SK-N-SH treated with all-trans-retinoic acid at 6 μM for 48 hours (cell line): Measurements from ENCODE around the gene DPP10.

Experiments
- ATAC-seq: fragments of 200-7000 bp; cut with Tn5 transposase; 3 replicates; pipeline ENCODE4 v1.9.1; 2020; ENCODE audit warnings: mild to moderate bottlenecking, moderate library complexity
- ARNTL ChIP-seq: fragments of 450-650 bp; formaldehyde crosslinking; IDR thresholded peaks from 2 replicates; pipeline ENCODE4 v1.5.0; 2020; ENCODE audit warnings: low read depth, mild to moderate bottlenecking, moderate library complexity, borderline replicate concordance
- BACH2 ChIP-seq: fragments of 250-450 bp; sonication (Bioruptor Pico); IDR thresholded peaks from 2 replicates; pipeline ENCODE4 v1.9.0; 2021; ENCODE audit warnings: mild to moderate bottlenecking, borderline replicate concordance
- CSDC2 ChIP-seq: fragments of 250-450 bp; sonication (Bioruptor Pico); IDR thresholded peaks from 2 replicates; pipeline ENCODE4 v1.5.0; 2020; ENCODE audit warnings: mild to moderate bottlenecking, moderate library complexity
- OSR1 ChIP-seq: fragments of 250-450 bp; sonication (Bioruptor Pico); IDR thresholded peaks from 2 replicates; pipeline ENCODE4 v1.8.0; 2022; ENCODE audit warnings: moderate library complexity, mild to moderate bottlenecking, inconsistent platforms
- RARB ChIP-seq: fragments of 250-450 bp; sonication (Bioruptor Pico); IDR thresholded peaks from 2 replicates; pipeline ENCODE4 v1.8.0; 2021; ENCODE audit warnings: mild to moderate bottlenecking, moderate library complexity
- SNAI2 ChIP-seq: fragments of 250-450 bp; sonication (Bioruptor Pico); IDR thresholded peaks from 2 replicates; pipeline ENCODE4 v1.5.0; 2020; ENCODE audit warnings: mild to moderate bottlenecking, moderate library complexity
- TCF4 ChIP-seq: fragments of 250-450 bp; sonication (Bioruptor Pico); IDR thresholded peaks from 2 replicates; pipeline ENCODE4 v1.8.0; 2021; ENCODE audit warnings: mild to moderate bottlenecking, moderate library complexity, borderline replicate concordance
- TOX ChIP-seq: fragments of 250-450 bp; sonication (Bioruptor Pico); IDR thresholded peaks from 2 replicates; pipeline ENCODE4 v1.8.0; 2021; ENCODE audit warnings: mild to moderate bottlenecking, moderate library complexity, borderline replicate concordance
- ZC3H10 ChIP-seq: fragments of 250-450 bp; sonication (Bioruptor Pico); IDR thresholded peaks from 2 replicates; pipeline ENCODE4 v1.5.1; 2021; ENCODE audit warnings: mild to moderate bottlenecking, moderate library complexity
- ZFP3 ChIP-seq: fragments of 250-450 bp; sonication (Bioruptor Pico); IDR thresholded peaks from 2 replicates; pipeline ENCODE4 v1.5.0; 2020; ENCODE audit warnings: mild to moderate bottlenecking, moderate library complexity
- ZFP30 ChIP-seq: fragments of 450-650 bp; formaldehyde crosslinking; IDR thresholded peaks from 2 replicates; pipeline ENCODE4 v1.5.0; 2022; ENCODE audit warnings: mild to moderate bottlenecking, moderate library complexity
- ZNF565 ChIP-seq: fragments of 450-650 bp; formaldehyde crosslinking; conservative IDR thresholded peaks from 2 replicates; pipeline ENCODE4 v1.5.0; 2020; ENCODE audit warnings: low read depth, mild to moderate bottlenecking, moderate library complexity
- ZNF70 ChIP-seq: fragments of 450-650 bp; formaldehyde crosslinking; IDR thresholded peaks from 2 replicates; pipeline ENCODE4 v1.5.0; 2020; ENCODE audit warnings: mild to moderate bottlenecking, moderate library complexity
- ZNF8 ChIP-seq: fragments of 450-650 bp; formaldehyde crosslinking; IDR thresholded peaks from 2 replicates; pipeline ENCODE4 v1.5.0; 2020; ENCODE audit warnings: mild to moderate bottlenecking, moderate library complexity
- TF ChIP-seq, protein P1 (sequence below): fragments of 250-450 bp; sonication (Bioruptor Pico); IDR thresholded peaks from 2 replicates; pipeline ENCODE4 v1.5.1; 2020; ENCODE audit warnings: low read depth, mild to moderate bottlenecking, moderate library complexity
- TF ChIP-seq, protein P2 (sequence below): fragments of 250-450 bp; sonication (Bioruptor Pico); IDR thresholded peaks from 2 replicates; pipeline ENCODE4 v1.5.1; 2021; ENCODE audit warnings: mild to moderate bottlenecking, moderate library complexity
- TF ChIP-seq, protein P3 (sequence below): fragments of 250-450 bp; sonication (Bioruptor Pico); IDR thresholded peaks from 2 replicates; pipeline ENCODE4 v1.5.0; 2020; ENCODE audit warnings: mild to moderate bottlenecking, moderate library complexity
- TF ChIP-seq, protein P4 (sequence below): fragments of 250-450 bp; sonication (Bioruptor Pico); IDR thresholded peaks from 2 replicates; pipeline ENCODE4 v1.8.0; 2021; ENCODE audit warnings: low read depth, mild to moderate bottlenecking, moderate library complexity, borderline replicate concordance

The DPP10 gene

GRCh38 chr2:114784046-114784445, 341.6 kb downstream of the DPP10 start:
- no peak for TF ChIP-seq ZC3H10 (CRISPR knock-in tag)
- TF ChIP-seq, protein P1, sequence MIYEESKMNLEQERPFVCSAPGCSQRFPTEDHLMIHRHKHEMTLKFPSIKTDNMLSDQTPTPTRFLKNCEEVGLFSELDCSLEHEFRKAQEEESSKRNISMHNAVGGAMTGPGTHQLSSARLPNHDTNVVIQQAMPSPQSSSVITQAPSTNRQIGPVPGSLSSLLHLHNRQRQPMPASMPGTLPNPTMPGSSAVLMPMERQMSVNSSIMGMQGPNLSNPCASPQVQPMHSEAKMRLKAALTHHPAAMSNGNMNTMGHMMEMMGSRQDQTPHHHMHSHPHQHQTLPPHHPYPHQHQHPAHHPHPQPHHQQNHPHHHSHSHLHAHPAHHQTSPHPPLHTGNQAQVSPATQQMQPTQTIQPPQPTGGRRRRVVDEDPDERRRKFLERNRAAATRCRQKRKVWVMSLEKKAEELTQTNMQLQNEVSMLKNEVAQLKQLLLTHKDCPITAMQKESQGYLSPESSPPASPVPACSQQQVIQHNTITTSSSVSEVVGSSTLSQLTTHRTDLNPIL (CRISPR knock-in tag) = no peak
- TF ChIP-seq, protein P2, sequence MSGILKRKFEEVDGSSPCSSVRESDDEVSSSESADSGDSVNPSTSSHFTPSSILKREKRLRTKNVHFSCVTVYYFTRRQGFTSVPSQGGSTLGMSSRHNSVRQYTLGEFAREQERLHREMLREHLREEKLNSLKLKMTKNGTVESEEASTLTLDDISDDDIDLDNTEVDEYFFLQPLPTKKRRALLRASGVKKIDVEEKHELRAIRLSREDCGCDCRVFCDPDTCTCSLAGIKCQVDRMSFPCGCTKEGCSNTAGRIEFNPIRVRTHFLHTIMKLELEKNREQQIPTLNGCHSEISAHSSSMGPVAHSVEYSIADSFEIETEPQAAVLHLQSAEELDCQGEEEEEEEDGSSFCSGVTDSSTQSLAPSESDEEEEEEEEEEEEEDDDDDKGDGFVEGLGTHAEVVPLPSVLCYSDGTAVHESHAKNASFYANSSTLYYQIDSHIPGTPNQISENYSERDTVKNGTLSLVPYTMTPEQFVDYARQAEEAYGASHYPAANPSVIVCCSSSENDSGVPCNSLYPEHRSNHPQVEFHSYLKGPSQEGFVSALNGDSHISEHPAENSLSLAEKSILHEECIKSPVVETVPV (CRISPR knock-in tag) = no peak
- no peak for TF ChIP-seq BACH2
- TF ChIP-seq ZNF565 = no peak
- ATAC-seq = no peak

GRCh38 chr2:114784890-114785583, 342.6 kb downstream of the DPP10 start:
- TF ChIP-seq, protein P1 (CRISPR knock-in tag) = no peak
- TF ChIP-seq ZC3H10 (CRISPR knock-in tag) = no peak
- TF ChIP-seq, protein P3, sequence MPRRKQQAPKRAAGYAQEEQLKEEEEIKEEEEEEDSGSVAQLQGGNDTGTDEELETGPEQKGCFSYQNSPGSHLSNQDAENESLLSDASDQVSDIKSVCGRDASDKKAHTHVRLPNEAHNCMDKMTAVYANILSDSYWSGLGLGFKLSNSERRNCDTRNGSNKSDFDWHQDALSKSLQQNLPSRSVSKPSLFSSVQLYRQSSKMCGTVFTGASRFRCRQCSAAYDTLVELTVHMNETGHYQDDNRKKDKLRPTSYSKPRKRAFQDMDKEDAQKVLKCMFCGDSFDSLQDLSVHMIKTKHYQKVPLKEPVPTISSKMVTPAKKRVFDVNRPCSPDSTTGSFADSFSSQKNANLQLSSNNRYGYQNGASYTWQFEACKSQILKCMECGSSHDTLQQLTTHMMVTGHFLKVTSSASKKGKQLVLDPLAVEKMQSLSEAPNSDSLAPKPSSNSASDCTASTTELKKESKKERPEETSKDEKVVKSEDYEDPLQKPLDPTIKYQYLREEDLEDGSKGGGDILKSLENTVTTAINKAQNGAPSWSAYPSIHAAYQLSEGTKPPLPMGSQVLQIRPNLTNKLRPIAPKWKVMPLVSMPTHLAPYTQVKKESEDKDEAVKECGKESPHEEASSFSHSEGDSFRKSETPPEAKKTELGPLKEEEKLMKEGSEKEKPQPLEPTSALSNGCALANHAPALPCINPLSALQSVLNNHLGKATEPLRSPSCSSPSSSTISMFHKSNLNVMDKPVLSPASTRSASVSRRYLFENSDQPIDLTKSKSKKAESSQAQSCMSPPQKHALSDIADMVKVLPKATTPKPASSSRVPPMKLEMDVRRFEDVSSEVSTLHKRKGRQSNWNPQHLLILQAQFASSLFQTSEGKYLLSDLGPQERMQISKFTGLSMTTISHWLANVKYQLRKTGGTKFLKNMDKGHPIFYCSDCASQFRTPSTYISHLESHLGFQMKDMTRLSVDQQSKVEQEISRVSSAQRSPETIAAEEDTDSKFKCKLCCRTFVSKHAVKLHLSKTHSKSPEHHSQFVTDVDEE (CRISPR knock-in tag) = no peak
- no peak for TF ChIP-seq OSR1 (CRISPR knock-in tag)
- no peak for TF ChIP-seq ZNF70 (CRISPR knock-in tag)
- no peak for ATAC-seq

DNA sequence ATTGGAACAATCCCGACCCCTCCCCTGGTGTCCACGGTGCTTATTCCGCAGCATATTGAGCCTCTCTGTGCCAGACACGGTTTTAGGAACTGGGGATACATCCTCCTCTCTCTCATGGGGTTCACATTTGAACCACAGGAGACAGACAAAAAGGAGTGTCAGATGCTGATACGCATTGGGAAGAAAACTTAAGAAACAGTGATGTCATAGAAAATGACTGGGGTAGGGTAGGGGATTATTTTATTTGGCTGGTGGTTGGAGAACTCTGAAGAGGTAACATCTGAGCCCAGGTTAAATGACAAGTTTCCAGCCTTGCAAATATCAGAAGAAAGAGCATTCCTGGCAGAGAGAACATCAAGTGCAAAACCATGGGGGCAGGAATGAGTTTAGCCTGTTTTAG, 344.5 kb downstream of the DPP10 start:
- TF ChIP-seq TOX (CRISPR knock-in tag) (no peak), CSDC2 (CRISPR knock-in tag) (no peak), ZNF565 (no peak), ZFP30 (CRISPR knock-in tag) (no peak), ZNF8 (CRISPR knock-in tag) (no peak), ARNTL (CRISPR knock-in tag) (no peak), BACH2 (no peak), TCF4 (CRISPR knock-in tag) (no peak), ZFP3 (CRISPR knock-in tag) (no peak), SNAI2 (CRISPR knock-in tag) (no peak), RARB (CRISPR knock-in tag) (no peak)
- TF ChIP-seq, protein P4, sequence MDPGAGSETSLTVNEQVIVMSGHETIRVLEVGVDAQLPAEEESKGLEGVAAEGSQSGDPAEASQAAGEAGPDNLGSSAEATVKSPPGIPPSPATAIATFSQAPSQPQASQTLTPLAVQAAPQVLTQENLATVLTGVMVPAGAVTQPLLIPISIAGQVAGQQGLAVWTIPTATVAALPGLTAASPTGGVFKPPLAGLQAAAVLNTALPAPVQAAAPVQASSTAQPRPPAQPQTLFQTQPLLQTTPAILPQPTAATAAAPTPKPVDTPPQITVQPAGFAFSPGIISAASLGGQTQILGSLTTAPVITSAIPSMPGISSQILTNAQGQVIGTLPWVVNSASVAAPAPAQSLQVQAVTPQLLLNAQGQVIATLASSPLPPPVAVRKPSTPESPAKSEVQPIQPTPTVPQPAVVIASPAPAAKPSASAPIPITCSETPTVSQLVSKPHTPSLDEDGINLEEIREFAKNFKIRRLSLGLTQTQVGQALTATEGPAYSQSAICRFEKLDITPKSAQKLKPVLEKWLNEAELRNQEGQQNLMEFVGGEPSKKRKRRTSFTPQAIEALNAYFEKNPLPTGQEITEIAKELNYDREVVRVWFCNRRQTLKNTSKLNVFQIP (CRISPR knock-in tag) = no peak
- TF ChIP-seq, protein P1 (CRISPR knock-in tag) = no peak
- TF ChIP-seq, protein P2 (CRISPR knock-in tag) = no peak
- no peak for ATAC-seq
